Neural cell (in vitro differentiated cells): ENCODE results near the gene IFNGR2. TPM values are rescaled to one million over a fixed set of nuclear protein-coding genes. Genes with fewer than 3 reads are reported as not detected.

ENCODE experiments used
- H2AFZ ChIP-seq: fragments of 200-600, 300-800 bp; sonication (generic), shearing (Covaris generic); 2 replicates; pipeline ENCODE4 v1.6.0; 2014; ENCODE audit warnings: low read depth, mild to moderate bottlenecking, antibody characterized with exemption, low read length, moderate library complexity
- H3F3A ChIP-seq: fragments of 200-600 bp; shearing (Covaris generic); 2 replicates; pipeline ENCODE4 v1.6.1; 2016; ENCODE audit warnings: mild to moderate bottlenecking, moderate library complexity, mixed read lengths, antibody characterized with exemption, low read length; ENCODE audit not compliant: insufficient read depth, poor library complexity, severe bottlenecking
- H3K27ac ChIP-seq: fragments of 200-600, 300-800 bp; sonication (generic), shearing (Covaris generic); 2 replicates; pipeline ENCODE4 v1.5.1; 2014; ENCODE audit warnings: mild to moderate bottlenecking, low read length, moderate library complexity
- H3K27me3 ChIP-seq: fragments of 300-800, 200-600 bp; sonication (generic), shearing (Covaris generic); 2 replicates; pipeline ENCODE4 v1.6.0; 2014; ENCODE audit warnings: mild to moderate bottlenecking, low read depth, low read length, moderate library complexity; ENCODE audit not compliant: insufficient read depth
- H3K36me3 ChIP-seq: fragments of 300-800, 200-600 bp; sonication (generic), shearing (Covaris generic); 2 replicates; pipeline ENCODE4 v1.5.1; 2014; ENCODE audit warnings: mild to moderate bottlenecking, antibody characterized with exemption, low read length, moderate library complexity; ENCODE audit not compliant: insufficient read depth
- H3K4me2 ChIP-seq: fragments of 300-800, 200-600 bp; sonication (generic), shearing (Covaris generic); 2 replicates; pipeline ENCODE4 v1.6.0; 2014; ENCODE audit warnings: mild to moderate bottlenecking, low read length
- H3K4me3 ChIP-seq: fragments of 300-800, 200-600 bp; sonication (generic), shearing (Covaris generic); 2 replicates; pipeline ENCODE4 v1.5.1; 2014; ENCODE audit warnings: mild to moderate bottlenecking, low read length, moderate library complexity
- H3K79me2 ChIP-seq: fragments of 200-600 bp; shearing (Covaris generic); replicated peaks from 2 replicates; pipeline ENCODE4 v1.6.0; 2014; ENCODE audit warnings: mild to moderate bottlenecking, low read length, moderate library complexity; ENCODE audit not compliant: insufficient read depth
- H3K9ac ChIP-seq: fragments of 300-800, 200-600 bp; sonication (generic), shearing (Covaris generic); 2 replicates; pipeline ENCODE4 v1.6.1; 2016; ENCODE audit warnings: mild to moderate bottlenecking, low read length, mixed read lengths
- H3K9me2 ChIP-seq: fragments of 200-600 bp; shearing (Covaris generic); 2 replicates; pipeline ENCODE4 v1.6.1; 2016; ENCODE audit warnings: mild to moderate bottlenecking, low read length, mixed read lengths; ENCODE audit not compliant: insufficient read depth
- H3K9me3 ChIP-seq: fragments of 200-600, 300-800 bp; sonication (generic), shearing (Covaris generic); 2 replicates; pipeline ENCODE4 v1.6.1; 2016; ENCODE audit warnings: mild to moderate bottlenecking, mixed run types, low read length, moderate library complexity, mixed read lengths
- H4K20me1 ChIP-seq: fragments of 200-600 bp; shearing (Covaris generic); 2 replicates; pipeline ENCODE4 v1.6.1; 2016; ENCODE audit warnings: mild to moderate bottlenecking, mixed run types; ENCODE audit not compliant: insufficient read depth
- EP300 ChIP-seq: fragments of 450-650 bp; conservative IDR thresholded peaks from 2 replicates; pipeline ENCODE4 v1.6.1; 2014; ENCODE audit warnings: antibody characterized with exemption, mild to moderate bottlenecking, moderate library complexity; ENCODE audit not compliant: poor library complexity, severe bottlenecking
- EZH2 ChIP-seq: fragments of 200-600, 300-800 bp; shearing (Covaris generic), sonication (generic); IDR thresholded peaks from 2 replicates; pipeline ENCODE4 v1.6.1; 2014; ENCODE audit warnings: antibody characterized with exemption, low read length, borderline replicate concordance, mild to moderate bottlenecking; ENCODE audit not compliant: insufficient read depth, poor library complexity, severe bottlenecking
- MXI1 ChIP-seq: fragments of 450-650 bp; conservative IDR thresholded peaks from 2 replicates; pipeline ENCODE4 v1.6.1; 2014; ENCODE audit warnings: antibody characterized with exemption, mild to moderate bottlenecking; ENCODE audit not compliant: poor library complexity, severe bottlenecking
- POLR2AphosphoS5 ChIP-seq: IDR thresholded peaks from 2 replicates; pipeline ENCODE4 v1.6.1; 2012
- RAD21 ChIP-seq: fragments of 450-650 bp; conservative IDR thresholded peaks from 2 replicates; pipeline ENCODE4 v1.6.1; 2014; ENCODE audit warnings: antibody characterized with exemption, mild to moderate bottlenecking, moderate library complexity
- SMC3 ChIP-seq: fragments of 450-650 bp; conservative IDR thresholded peaks from 2 replicates; pipeline ENCODE4 v1.6.1; 2014; ENCODE audit warnings: antibody characterized with exemption, mild to moderate bottlenecking, moderate library complexity; ENCODE audit not compliant: poor library complexity
- TAF1 ChIP-seq: IDR thresholded peaks from 2 replicates; pipeline ENCODE4 v1.6.1; 2012; ENCODE audit warnings: low read depth
- polyA plus RNA-seq: library from polyadenylated mRNA; depleted of rRNA; stranded (reverse); fragments of >200 nt; gene quantifications from 2 replicates; pipeline ENCODE4 v1.2.3, GENCODE V29; 2014
- TF ChIP-seq, protein P1 (sequence below): fragments of 450-650 bp; IDR thresholded peaks from 2 replicates; pipeline ENCODE4 v1.5.1; 2014; ENCODE audit warnings: antibody characterized with exemption, mild to moderate bottlenecking, moderate library complexity; ENCODE audit not compliant: poor library complexity, severe bottlenecking
- TF ChIP-seq, protein P2 (sequence below): IDR thresholded peaks from 2 replicates; pipeline ENCODE4 v1.6.1; 2012; ENCODE audit warnings: borderline replicate concordance

The IFNGR2 gene
- polyA plus RNA-seq, 1 donor from 2014 or later, result 57.2 TPM

DNA sequence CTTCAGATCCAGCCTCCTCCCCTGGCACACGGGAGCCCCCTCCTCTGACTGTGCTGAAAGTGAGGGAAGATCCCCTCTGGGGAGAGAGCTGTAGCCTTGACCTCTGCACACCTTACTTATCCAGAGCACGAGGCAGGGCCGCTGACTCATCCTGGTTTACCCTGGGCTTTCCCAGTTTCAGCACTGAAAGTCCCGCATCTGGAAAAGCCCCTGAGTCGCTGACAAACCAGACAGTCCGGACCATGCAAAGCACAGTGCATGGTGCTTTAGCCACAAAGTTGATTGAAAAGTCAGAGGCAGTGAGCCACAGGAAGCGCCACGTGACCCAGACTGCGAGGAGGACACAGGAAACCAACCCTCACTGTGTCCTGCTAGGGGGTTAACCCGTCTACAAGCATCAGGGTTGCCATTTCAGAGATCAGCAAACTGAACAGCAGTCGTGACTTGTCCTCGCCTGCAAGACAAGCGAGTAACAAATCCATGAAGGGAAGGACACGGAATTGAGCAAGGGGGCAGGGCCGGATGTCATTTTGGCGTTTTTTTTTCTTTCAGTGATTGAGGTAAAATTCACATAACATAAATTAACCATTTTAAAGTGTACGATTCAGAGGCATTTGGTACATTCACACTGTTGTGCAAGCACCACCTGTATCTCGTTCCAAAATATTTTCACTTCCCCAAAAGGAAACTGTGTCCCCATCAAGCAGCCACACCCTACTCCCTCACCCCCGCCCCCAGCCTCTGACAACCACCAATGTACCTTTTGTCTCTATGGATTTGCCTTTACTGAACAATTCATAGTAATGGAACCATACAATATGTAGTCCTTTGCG lies 19.9 kb upstream of the IFNGR2 start:
- no peak overlapping the region for H3K4me2 ChIP-seq
- no peaks in the 10 kb centered on the region for H3K9me2 ChIP-seq
- H3K9me3 ChIP-seq, result no peaks in the 10 kb centered on the region
- no peak overlapping the region for H3K4me3 ChIP-seq
- H3K27ac ChIP-seq, result no peak overlapping the region
- no peaks in the 10 kb centered on the region for H3K79me2 ChIP-seq
- H2AFZ ChIP-seq, result no peak overlapping the region
- TF ChIP-seq, protein P1, sequence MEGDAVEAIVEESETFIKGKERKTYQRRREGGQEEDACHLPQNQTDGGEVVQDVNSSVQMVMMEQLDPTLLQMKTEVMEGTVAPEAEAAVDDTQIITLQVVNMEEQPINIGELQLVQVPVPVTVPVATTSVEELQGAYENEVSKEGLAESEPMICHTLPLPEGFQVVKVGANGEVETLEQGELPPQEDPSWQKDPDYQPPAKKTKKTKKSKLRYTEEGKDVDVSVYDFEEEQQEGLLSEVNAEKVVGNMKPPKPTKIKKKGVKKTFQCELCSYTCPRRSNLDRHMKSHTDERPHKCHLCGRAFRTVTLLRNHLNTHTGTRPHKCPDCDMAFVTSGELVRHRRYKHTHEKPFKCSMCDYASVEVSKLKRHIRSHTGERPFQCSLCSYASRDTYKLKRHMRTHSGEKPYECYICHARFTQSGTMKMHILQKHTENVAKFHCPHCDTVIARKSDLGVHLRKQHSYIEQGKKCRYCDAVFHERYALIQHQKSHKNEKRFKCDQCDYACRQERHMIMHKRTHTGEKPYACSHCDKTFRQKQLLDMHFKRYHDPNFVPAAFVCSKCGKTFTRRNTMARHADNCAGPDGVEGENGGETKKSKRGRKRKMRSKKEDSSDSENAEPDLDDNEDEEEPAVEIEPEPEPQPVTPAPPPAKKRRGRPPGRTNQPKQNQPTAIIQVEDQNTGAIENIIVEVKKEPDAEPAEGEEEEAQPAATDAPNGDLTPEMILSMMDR, result no peak
- TF ChIP-seq, protein P2, sequence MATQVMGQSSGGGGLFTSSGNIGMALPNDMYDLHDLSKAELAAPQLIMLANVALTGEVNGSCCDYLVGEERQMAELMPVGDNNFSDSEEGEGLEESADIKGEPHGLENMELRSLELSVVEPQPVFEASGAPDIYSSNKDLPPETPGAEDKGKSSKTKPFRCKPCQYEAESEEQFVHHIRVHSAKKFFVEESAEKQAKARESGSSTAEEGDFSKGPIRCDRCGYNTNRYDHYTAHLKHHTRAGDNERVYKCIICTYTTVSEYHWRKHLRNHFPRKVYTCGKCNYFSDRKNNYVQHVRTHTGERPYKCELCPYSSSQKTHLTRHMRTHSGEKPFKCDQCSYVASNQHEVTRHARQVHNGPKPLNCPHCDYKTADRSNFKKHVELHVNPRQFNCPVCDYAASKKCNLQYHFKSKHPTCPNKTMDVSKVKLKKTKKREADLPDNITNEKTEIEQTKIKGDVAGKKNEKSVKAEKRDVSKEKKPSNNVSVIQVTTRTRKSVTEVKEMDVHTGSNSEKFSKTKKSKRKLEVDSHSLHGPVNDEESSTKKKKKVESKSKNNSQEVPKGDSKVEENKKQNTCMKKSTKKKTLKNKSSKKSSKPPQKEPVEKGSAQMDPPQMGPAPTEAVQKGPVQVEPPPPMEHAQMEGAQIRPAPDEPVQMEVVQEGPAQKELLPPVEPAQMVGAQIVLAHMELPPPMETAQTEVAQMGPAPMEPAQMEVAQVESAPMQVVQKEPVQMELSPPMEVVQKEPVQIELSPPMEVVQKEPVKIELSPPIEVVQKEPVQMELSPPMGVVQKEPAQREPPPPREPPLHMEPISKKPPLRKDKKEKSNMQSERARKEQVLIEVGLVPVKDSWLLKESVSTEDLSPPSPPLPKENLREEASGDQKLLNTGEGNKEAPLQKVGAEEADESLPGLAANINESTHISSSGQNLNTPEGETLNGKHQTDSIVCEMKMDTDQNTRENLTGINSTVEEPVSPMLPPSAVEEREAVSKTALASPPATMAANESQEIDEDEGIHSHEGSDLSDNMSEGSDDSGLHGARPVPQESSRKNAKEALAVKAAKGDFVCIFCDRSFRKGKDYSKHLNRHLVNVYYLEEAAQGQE, result no peak
- TF ChIP-seq SMC3, result no peak
- no peak for TF ChIP-seq TAF1
- no peak for TF ChIP-seq EZH2
- no peak for TF ChIP-seq RAD21
- no peak for TF ChIP-seq MXI1
- no peak for TF ChIP-seq EP300
- no peak for TF ChIP-seq POLR2AphosphoS5
- no peaks in the 10 kb centered on the region for H3F3A ChIP-seq
- no peak overlapping the region for H3K9ac ChIP-seq
- H3K36me3 ChIP-seq, result no peaks in the 10 kb centered on the region
- no peaks in the 10 kb centered on the region for H4K20me1 ChIP-seq
- H3K27me3 ChIP-seq, result no peaks in the 10 kb centered on the region

GRCh38 chr21:33384841-33385331 lies 18.3 kb upstream of the IFNGR2 start:
- Histone ChIP-seq H3F3A (no peaks in the 10 kb centered on the region), H3K27me3 (no peaks in the 10 kb centered on the region), H3K4me3 (no peak overlapping the region), H3K27ac (no peak overlapping the region), H3K79me2 (no peaks in the 10 kb centered on the region), H4K20me1 (no peaks in the 10 kb centered on the region), H3K9ac (no peak overlapping the region), H3K36me3 (no peaks in the 10 kb centered on the region), H2AFZ (no peak overlapping the region), H3K9me2 (no peaks in the 10 kb centered on the region), H3K9me3 (no peaks in the 10 kb centered on the region), H3K4me2 (no peak overlapping the region)
- TF ChIP-seq EZH2, result no peak
- TF ChIP-seq MXI1, result no peak
- TF ChIP-seq POLR2AphosphoS5, result no peak
- no peak for TF ChIP-seq SMC3
- TF ChIP-seq RAD21, result no peak
- no peak for TF ChIP-seq TAF1
- TF ChIP-seq, protein P1, result no peak
- no peak for TF ChIP-seq EP300
- TF ChIP-seq, protein P2, result no peak
